ENCODE results near the gene USP12.

USP12 gene

GRCh38 chr13:27182844-27183497 is 11.4 kb upstream of the USP12 start:
- DNase-seq = peak in 1 of 2 experiments; percentile 19

DNA sequence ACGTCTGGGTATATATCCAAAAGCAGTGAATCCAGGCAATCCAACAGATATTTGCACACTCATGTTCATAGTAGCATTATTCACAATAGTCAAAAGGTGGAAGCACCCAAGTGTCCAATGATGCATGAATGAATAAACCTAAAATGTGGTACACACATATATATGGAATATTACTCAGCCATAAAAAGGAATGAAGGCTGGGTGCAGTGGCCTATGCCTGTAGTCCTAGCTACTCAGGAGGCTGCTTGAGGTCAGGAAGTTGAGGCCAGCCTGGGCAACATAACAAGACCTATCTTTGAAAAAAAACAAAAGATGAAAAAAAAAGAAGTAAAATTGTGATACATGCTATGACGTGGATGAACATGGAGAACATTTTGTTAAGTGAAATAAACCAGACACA is 10.4 kb upstream of the USP12 start:
- DNase-seq = no peak

DNA sequence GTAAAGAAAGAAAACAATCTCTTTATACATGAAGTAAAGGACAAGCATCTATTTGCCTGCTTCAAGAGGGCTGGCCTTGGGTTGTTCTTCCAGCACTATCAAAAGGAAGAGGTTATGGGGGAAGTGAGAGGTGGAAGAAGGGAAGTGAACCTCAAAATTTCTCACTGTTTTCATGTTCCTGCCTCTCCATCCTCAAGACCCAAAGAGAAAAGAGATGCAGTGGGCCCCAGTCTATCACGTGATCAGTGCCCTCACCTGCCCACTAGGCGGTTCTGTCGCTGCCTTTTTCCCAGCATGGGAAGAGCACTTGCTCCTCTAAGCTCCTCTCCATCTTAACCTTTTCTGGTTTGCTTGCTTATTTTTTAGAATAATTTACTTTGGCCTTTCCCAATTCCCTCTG is 6.2 kb upstream of the USP12 start:
- DNase-seq = no peak

GRCh38 chr13:27176470-27177410 is 5.1 kb upstream of the USP12 start:
- no peak for DNase-seq

GRCh38 chr13:27174766-27175455 is 3.3 kb upstream of the USP12 start:
- no peak for DNase-seq

DNA sequence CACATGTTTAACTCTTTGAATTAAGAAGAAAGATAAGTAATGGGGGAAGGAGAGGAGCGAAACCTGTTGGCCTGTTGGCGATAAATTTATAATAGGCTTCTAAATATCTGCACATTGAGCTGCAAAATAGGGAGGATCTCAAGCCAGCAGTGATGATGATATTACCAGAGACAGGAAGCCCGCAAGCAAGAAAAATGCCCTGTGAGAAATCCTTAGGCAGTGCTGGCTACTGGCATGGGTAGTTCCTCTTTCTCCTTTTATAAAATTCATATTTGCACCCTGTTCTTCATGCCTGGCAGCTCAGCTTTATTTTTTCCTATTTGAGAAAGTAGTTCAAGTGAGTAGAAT is 858 bp upstream of the USP12 start:
- no peak for DNase-seq

- peak; percentile 80 to 91 for DNase-seq
Measured at GRCh38 chr13:27171827-27172494, 350 bp upstream of the USP12 start.

- DNase-seq = no peak
Measured at GRCh38 chr13:27170516-27171243, 931 bp downstream of the USP12 start.

- DNase-seq = no peak
Measured at GRCh38 chr13:27170221-27170515, 1.4 kb downstream of the USP12 start.

- no peak for DNase-seq
Measured at GRCh38 chr13:27168906-27169657, 2.5 kb downstream of the USP12 start.

DNA sequence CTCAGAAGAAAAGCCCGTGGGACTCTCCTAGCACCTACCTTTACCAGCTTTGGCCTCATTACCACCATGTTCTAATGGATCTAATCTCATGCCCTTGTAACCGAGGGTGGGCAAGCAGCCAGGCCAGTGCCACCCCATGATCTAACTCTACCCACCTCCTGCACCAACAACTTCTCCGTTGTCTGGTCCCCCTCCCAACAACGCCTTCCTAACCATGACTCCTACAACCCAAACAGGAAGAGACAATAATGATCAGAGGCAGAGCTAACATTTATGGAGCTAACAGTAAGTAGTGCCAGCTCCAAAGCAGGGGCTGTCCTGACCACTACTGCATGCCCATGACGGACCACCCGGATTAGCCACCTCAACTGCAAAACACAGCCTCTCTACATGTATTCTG is 3.5 kb downstream of the USP12 start:
- no peak for DNase-seq

DNA sequence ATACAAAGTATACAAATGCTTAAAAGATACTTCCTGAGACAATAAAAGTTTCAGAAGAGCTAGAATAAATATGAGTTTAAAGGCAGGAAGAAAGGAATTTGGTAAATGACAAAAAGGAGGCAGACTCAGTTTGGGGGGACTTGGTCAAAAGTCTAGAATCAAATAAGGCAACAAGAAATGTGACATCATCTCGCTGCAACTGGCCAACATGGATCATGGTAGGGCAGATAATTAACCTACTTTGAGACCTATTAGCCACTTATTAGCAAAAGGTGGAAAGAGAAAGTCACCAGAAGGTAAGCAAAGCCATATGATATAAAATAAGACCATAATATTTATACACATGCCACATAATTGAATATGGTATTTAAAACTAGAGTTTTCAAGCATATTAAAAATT is 5.3 kb downstream of the USP12 start:
- DNase-seq = no peak

DNA sequence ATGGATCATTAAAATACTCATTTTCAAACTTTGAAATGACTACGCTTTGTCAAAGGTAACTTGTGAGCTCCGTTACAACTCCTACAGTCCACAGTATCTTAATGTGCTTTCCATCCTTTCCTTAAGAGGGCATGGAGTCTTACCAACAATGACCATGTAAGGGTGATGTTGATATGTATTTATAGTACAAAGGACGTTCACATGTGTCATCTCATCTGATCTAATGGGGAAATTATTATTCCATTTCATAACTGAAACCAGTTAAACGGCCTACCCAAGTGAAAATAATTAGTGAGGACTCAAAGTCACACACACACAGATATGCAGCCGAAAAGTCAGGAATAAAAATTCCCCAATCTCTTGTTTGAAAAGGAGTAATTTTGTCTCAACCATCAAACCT is 9.6 kb downstream of the USP12 start:
- no peak for DNase-seq

- DNase-seq = no peak
Measured at GRCh38 chr13:27161423-27161822, 10.2 kb downstream of the USP12 start.

DNA sequence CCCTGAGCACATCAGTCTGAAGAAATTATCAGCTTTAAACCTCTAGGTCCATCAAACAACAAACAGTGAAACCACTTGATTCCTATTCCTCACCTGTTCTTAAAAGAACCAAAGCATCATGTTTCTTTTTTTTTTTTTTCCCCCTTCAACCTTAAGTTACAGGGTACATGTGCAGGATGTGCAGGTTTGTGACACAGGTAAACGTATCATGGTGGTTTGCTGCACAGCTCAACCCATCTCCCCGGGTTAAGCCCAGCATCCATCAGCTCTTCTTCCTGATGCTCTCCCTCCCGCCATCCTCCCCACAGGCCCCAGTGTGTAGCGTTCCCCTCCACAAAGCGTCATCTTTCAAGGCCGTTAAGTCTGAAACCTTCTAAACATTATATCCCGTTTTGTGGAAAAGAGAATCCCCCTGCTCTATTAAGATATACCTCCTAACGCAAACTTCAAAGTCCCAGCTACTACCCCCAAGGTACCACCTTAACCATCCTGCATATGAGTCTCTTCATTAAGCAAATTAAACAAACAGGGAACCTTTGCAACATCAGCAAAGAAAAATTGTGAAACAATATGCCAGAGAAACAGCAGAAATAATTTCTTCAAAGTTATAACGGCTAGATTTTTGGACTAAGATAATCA is 10.8 kb downstream of the USP12 start:
- no peak for DNase-seq

- DNase-seq = no peak
Measured at GRCh38 chr13:27159806-27160563, 11.6 kb downstream of the USP12 start.

GRCh38 chr13:27158335-27158734 is 13.3 kb downstream of the USP12 start:
- no peak for DNase-seq

DNA sequence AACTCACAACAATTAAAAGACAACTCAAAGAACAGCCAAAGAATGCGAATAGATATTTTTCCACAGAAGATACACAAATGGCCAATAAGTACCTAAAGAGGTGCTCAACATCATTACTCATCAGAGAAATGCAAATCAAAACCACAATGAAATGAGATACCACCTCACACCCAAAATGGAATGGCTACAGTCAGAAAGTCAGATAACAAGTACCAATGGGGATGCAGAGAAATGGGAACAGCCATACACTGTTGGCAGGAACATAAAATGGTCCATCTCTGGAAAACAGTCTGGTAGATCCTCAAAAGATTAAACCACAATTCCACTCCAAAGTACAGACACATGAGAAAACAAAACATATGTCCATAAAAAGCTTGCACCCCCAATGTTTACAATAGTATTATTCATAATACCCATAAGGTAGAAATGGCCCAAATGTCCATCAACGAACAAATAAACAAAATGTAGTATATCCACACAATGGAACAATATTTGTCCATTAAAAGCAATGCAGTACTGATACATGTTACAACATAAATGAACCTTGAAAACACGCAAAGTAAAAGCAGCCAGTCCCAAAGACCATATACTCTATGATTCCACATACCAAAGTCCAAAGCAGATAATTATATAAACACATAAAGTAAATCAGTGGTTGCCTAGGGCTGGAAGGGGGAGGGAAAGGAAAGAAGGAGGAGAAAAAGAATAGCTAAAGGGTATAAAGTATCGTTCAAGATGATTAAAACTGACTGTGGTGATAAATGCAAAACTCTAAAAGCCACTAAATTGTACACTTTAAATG is 19.6 kb downstream of the USP12 start:
- DNase-seq = no peak

GRCh38 chr13:27149702-27150101 is 21.9 kb downstream of the USP12 start:
- no peak for DNase-seq

- no peak for DNase-seq
Measured at GRCh38 chr13:27148900-27149299, 22.7 kb downstream of the USP12 start.

Data from SHP77 (cell line).